ENCODE measurements around the gene H2BK1.

DNA sequence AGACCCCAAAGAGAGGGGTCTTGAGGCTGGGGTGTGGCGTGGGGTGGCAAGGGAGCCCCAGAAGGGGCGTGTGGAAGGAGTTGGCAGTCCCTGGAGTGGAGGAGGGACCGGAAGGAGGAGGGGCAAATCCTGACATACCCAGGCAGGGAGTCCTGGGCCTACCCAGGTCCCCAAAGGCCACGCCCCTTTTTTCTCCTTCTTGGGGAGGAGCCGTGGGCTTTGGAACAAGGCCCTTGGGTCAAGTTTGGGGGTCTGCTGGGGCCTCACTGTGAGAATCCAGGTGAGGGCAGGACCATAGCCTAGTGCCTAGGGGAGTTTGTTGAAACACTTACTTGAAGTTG, 39.4 kb upstream of the H2BK1 start:
- TF ChIP-seq TARDBP (IDR thresholded peaks at IDR 0.05) (no peak), NFRKB (IDR thresholded peaks at IDR 0.05) (no peak), ELF4 (IDR thresholded peaks at IDR 0.05) (no peak), ZNF384 (IDR thresholded peaks at IDR 0.05) (no peak), SP1 (IDR thresholded peaks at IDR 0.05) (no peak), FOXM1 (IDR thresholded peaks at IDR 0.05; ENCODE audit: borderline replicate concordance) (no peak)

All from HEK293T (cell line).